Colonic mucosa (tissue), 4 donors: Measurements from ENCODE around the gene HS3ST6. TPM values are rescaled to one million over a fixed set of nuclear protein-coding genes. Genes with fewer than 3 reads are reported as not detected.
A peak's percentile ranks its signal among the peaks of the same experiment; 100 is the strongest.
"Not testable (repeated sequence)": the region's sequence is repeated elsewhere in the genome, so short reads cannot be mapped to it uniquely, and the experiment has no call there.

ENCODE experiments used
- DNase-seq: peaks from one replicate; pipeline ENCODE4 v3.0.0-alpha.2; 2020
- H3K27ac ChIP-seq: fragments of 200-600 bp; one replicate; pipeline ENCODE4 v1.8.0; 2021
- H3K27me3 ChIP-seq: fragments of 200-600 bp; one replicate; pipeline ENCODE4 v1.8.0; 2021
- H3K36me3 ChIP-seq: fragments of 200-600 bp; one replicate; pipeline ENCODE4 v1.8.0; 2021
- H3K4me1 ChIP-seq: fragments of 200-600 bp; one replicate; pipeline ENCODE4 v1.8.0; 2021; ENCODE audit warnings: mild to moderate bottlenecking
- H3K4me3 ChIP-seq: fragments of 200-600 bp; one replicate; pipeline ENCODE4 v1.8.0; 2021
- H3K9ac ChIP-seq, 2 donors: one replicate each; pipeline ENCODE4 v1.7.0; 2013; ENCODE audit warnings: control low read depth in 2 of 2, low read depth in 2 of 2, low read length in 2 of 2
- H3K9me3 ChIP-seq: fragments of 200-600 bp; one replicate; pipeline ENCODE4 v1.8.0; 2021
- CTCF ChIP-seq: fragments of 200-600 bp; IDR thresholded peaks from one replicate; pipeline ENCODE4 v1.8.0; 2022; ENCODE audit warnings: antibody characterized with exemption, mild to moderate bottlenecking
- intact Hi-C: fragments of 100-400 bp; cut with DNase I; formaldehyde crosslinking; loops from one replicate; pipeline ENCODE4 v1.14.1; 2022
- total RNA-seq, 2 donors: library from RNA; stranded (reverse); fragmentation: NEBNext Ultra II Directional in 1 of 2; extraction: Animal tissue kit (Norgen Biotek cat#: 25700) in 1 of 2; gene quantifications; one replicate each; pipeline ENCODE4 v1.2.1, GENCODE V29; 2021
- donor health status: healthy.
- donor health status: DM: no; HTN: no; CAD: no.
- donor health status: DM: no; HTN: no; CAD: no.

HS3ST6 gene
- total RNA-seq, 2 donors from 2014 or later = 0.59 to 0.82 TPM

- Histone ChIP-seq H3K9ac (no peak overlapping the region), H3K36me3 (no peaks in the 10 kb centered on the region), H3K9me3 (no peaks in the 10 kb centered on the region), H3K27ac (no peak overlapping the region), H3K4me1 (no peaks in the 10 kb centered on the region), H3K4me3 (no peak overlapping the region), H3K27me3 (no peaks in the 10 kb centered on the region)
- intact Hi-C loops = no loop called here
- no peak for TF ChIP-seq CTCF
- DNase-seq = no peak
Observed at GRCh38 chr16:1884889-1885288, 33.3 kb downstream of the HS3ST6 start.

DNA sequence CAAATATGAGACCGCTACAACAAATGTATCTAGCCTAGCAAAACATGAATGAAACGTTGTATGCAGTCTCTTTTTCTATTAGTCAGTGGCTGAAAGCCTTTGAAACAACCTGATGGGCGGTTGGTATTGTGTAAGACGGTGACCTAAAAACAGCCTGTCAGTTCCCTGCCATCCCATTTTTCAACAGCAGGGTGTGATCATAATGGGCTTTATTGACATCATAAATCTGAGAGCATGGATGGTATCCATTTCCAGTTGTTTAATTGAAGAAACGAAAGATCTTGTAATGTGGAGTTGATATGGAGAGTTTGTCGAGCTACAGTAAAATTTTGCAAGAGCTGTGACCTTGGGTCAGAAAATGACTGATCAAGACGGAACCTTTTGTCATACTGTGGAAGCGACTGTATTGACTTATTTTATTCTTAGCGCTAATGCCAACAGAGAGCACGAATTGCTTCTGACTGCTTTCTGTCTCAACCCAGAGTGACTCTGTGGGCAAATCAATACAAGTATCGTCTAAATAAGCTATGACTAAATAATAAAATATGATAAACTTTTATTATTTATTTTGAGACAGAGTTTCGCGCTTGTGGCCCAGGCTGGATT lies 34.0 kb downstream of the HS3ST6 start:
- Histone ChIP-seq H3K27ac (peak overlapping the region; percentile 12), H3K9ac (no peak overlapping the region), H3K36me3 (no peaks in the 10 kb centered on the region), H3K4me1 (no peaks in the 10 kb centered on the region), H3K9me3 (no peaks in the 10 kb centered on the region), H3K27me3 (no peaks in the 10 kb centered on the region), H3K4me3 (no peak overlapping the region)
- peak; percentile 67 for DNase-seq
- intact Hi-C loops = no loop called here
- TF ChIP-seq CTCF = peak; percentile 31

DNA sequence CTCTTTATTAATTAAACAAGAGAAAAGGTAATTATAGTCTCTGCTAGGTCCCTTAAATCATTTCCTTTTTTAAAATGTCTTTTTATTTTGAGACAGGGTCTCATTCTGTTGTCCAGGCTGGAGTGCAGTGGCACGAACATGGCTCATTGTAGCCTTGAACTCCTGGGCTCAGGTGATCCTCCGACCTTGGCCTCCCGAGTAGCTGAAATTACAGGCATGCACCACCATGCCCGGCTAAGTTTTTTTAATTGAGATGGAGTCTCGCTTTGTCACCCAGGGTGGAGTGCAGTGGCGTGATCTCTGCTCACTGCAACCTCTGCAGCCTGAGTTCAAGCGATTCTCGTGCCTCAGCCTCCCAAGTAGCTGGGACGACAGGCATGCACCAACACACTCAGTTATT lies 37.0 kb downstream of the HS3ST6 start:
- H3K9ac ChIP-seq, H3K9me3 ChIP-seq, H3K27ac ChIP-seq, DNase-seq, H3K27me3 ChIP-seq, H3K36me3 ChIP-seq, H3K4me3 ChIP-seq, H3K4me1 ChIP-seq, intact Hi-C loops: not testable (repeated sequence)

- DNase-seq = no peak
- Histone ChIP-seq H3K27ac (no peak overlapping the region), H3K9me3 (no peaks in the 10 kb centered on the region), H3K36me3 (no peaks in the 10 kb centered on the region), H3K4me1 (no peaks in the 10 kb centered on the region), H3K27me3 (no peaks in the 10 kb centered on the region), H3K4me3 (no peak overlapping the region), H3K9ac (no peak overlapping the region)
- intact Hi-C loops = no loop called here
- TF ChIP-seq CTCF = no peak
Observed at GRCh38 chr16:1879477-1879876, 38.7 kb downstream of the HS3ST6 start.

DNA sequence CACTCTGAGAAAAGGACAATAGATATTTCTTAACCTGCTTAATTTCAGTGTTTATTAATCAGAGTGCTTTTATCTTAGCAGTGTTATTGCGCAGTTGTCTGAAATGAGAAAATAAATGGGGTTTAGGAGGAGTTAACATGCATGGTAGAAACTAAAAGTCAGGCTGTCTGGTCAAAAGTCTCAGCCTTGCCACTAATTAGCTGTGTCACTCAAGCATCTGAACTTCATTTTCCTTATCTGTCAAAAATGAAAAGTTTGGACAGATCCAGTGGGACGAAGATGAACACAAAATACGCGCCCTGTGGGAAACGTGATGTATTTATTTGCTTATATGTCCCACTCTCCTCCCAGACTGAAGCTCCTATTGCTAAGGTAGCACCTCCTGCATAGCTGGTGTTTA lies 40.0 kb downstream of the HS3ST6 start:
- Histone ChIP-seq H3K4me3 (no peak overlapping the region), H3K9ac (no peak overlapping the region), H3K27ac (no peak overlapping the region), H3K27me3 (no peaks in the 10 kb centered on the region), H3K4me1 (no peaks in the 10 kb centered on the region), H3K9me3 (no peaks in the 10 kb centered on the region), H3K36me3 (no peaks in the 10 kb centered on the region)
- no peak for TF ChIP-seq CTCF
- intact Hi-C loops = no loop called here
- no peak for DNase-seq

DNA sequence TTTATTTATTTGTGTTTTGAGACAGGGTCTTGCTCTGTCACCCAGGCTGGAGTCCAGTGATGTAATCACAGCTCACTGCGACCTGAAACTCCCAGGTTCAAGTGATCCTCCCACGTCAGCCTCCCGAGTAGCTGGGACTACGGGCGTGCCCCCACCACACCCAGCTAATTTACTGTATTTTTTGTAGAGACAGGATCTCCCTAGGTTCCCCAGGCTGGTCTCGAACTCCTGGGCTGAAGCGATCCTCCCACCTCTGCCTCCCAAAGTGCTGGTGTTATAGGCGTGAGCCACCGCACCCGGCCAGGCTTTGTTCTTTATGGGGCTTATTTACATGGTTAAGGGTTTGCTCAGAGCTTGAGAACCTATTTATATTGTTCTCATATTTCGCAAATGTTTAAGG lies 40.4 kb downstream of the HS3ST6 start:
- no peaks in the 10 kb centered on the region for H3K36me3 ChIP-seq
- H3K27ac ChIP-seq = no peak overlapping the region
- H3K9me3 ChIP-seq = no peaks in the 10 kb centered on the region
- H3K27me3 ChIP-seq = no peaks in the 10 kb centered on the region
- intact Hi-C loops = no loop called here
- H3K4me3 ChIP-seq = no peak overlapping the region
- TF ChIP-seq CTCF = no peak
- peak; percentile 57 for DNase-seq
- H3K9ac ChIP-seq = no peak overlapping the region
- H3K4me1 ChIP-seq = no peaks in the 10 kb centered on the region
